H9 (cell line): ENCODE results near the gene EEF1AKMT2. TPM values are rescaled to one million over a fixed set of nuclear protein-coding genes. Genes with fewer than 3 reads are reported as not detected.

Source experiments
- DNase-seq: peaks from one replicate; pipeline ENCODE4 v3.0.0-alpha.2; 2017
- H2AFZ ChIP-seq: one replicate; pipeline ENCODE4 v1.6.1; 2013; ENCODE audit warnings: mild to moderate bottlenecking, low read length, control low read depth, moderate library complexity
- H2AK5ac ChIP-seq: 2 replicates; pipeline ENCODE4 v1.6.1; 2013; ENCODE audit warnings: low read length, control low read depth, mixed read lengths; ENCODE audit not compliant: insufficient read length
- H2BK120ac ChIP-seq: one replicate; pipeline ENCODE4 v1.6.1; 2013; ENCODE audit warnings: low read depth, mild to moderate bottlenecking, low read length, control low read depth, inconsistent platforms; ENCODE audit not compliant: poor library complexity, severe bottlenecking
- H2BK12ac ChIP-seq: 2 replicates; pipeline ENCODE4 v1.6.1; 2013; ENCODE audit warnings: low read length, control low read depth, mixed read lengths, low read depth; ENCODE audit not compliant: insufficient read length
- H2BK15ac ChIP-seq: 2 replicates; pipeline ENCODE4 v1.6.1; 2013; ENCODE audit warnings: low read depth, low read length, control low read depth
- H2BK20ac ChIP-seq: one replicate; pipeline ENCODE4 v1.6.1; 2013; ENCODE audit warnings: low read depth, mild to moderate bottlenecking, low read length, control low read depth, inconsistent platforms; ENCODE audit not compliant: poor library complexity, severe bottlenecking
- H2BK5ac ChIP-seq: 2 replicates; pipeline ENCODE4 v1.6.1; 2013; ENCODE audit warnings: low read length, control low read depth, mixed read lengths; ENCODE audit not compliant: insufficient read length
- H3K14ac ChIP-seq: 2 replicates; pipeline ENCODE4 v1.6.1; 2013; ENCODE audit warnings: low read length, control low read depth; ENCODE audit not compliant: insufficient read depth
- H3K18ac ChIP-seq: 2 replicates; pipeline ENCODE4 v1.6.1; 2013; ENCODE audit warnings: low read depth, mild to moderate bottlenecking, mixed read lengths, low read length, control low read depth; ENCODE audit not compliant: insufficient read length
- H3K23ac ChIP-seq: 2 replicates; pipeline ENCODE4 v1.6.1; 2013; ENCODE audit warnings: low read length, control low read depth, mixed read lengths, low read depth; ENCODE audit not compliant: insufficient read length
- H3K23me2 ChIP-seq: 2 replicates; pipeline ENCODE4 v1.6.1; 2013; ENCODE audit warnings: low read depth, mild to moderate bottlenecking, mixed read lengths, low read length, control low read depth; ENCODE audit not compliant: insufficient read length, poor library complexity, severe bottlenecking
- H3K27ac ChIP-seq: 2 replicates; pipeline ENCODE4 v1.5.1; 2013; ENCODE audit warnings: low read length, control low read depth, mixed read lengths, low read depth; ENCODE audit not compliant: insufficient read length
- H3K27me3 ChIP-seq: 2 replicates; pipeline ENCODE4 v1.6.1; 2013; ENCODE audit warnings: low read length, control low read depth, inconsistent platforms; ENCODE audit not compliant: insufficient read depth
- H3K4ac ChIP-seq: 2 replicates; pipeline ENCODE4 v1.6.1; 2013; ENCODE audit warnings: low read depth, mild to moderate bottlenecking, control low read depth, inconsistent platforms, low read length, moderate library complexity
- H3K4me1 ChIP-seq: 2 replicates; pipeline ENCODE4 v1.6.1; 2013; ENCODE audit warnings: low read length, control low read depth, inconsistent platforms; ENCODE audit not compliant: insufficient read depth
- H3K4me2 ChIP-seq: 2 replicates; pipeline ENCODE4 v1.6.1; 2013; ENCODE audit warnings: low read length, control low read depth, mixed read lengths; ENCODE audit not compliant: insufficient read length, insufficient read depth
- H3K56ac ChIP-seq: 2 replicates; pipeline ENCODE4 v1.6.1; 2013; ENCODE audit warnings: low read depth, mild to moderate bottlenecking, mixed read lengths, low read length, control low read depth; ENCODE audit not compliant: insufficient read length
- H3K79me1 ChIP-seq: 2 replicates; pipeline ENCODE4 v1.6.1; 2013; ENCODE audit warnings: low read depth, mild to moderate bottlenecking, moderate library complexity, low read length, control low read depth, inconsistent platforms; ENCODE audit not compliant: insufficient read depth, poor library complexity, severe bottlenecking
- H3K79me2 ChIP-seq: 2 replicates; pipeline ENCODE4 v1.6.1; 2013; ENCODE audit warnings: low read length, control low read depth, inconsistent platforms; ENCODE audit not compliant: insufficient read depth
- H3K9ac ChIP-seq: 2 replicates; pipeline ENCODE4 v1.6.1; 2013; ENCODE audit warnings: low read length, control low read depth, mixed read lengths; ENCODE audit not compliant: insufficient read length; ENCODE audit errors: extremely low read depth
- H3K9me3 ChIP-seq: one replicate; pipeline ENCODE4 v1.6.1; 2013; ENCODE audit warnings: low read depth, low read length, inconsistent platforms; ENCODE audit not compliant: control insufficient read depth
- H3T11ph ChIP-seq: one replicate; pipeline ENCODE4 v1.6.1; 2013; ENCODE audit warnings: mild to moderate bottlenecking, low read length, control low read depth, inconsistent platforms
- H4K20me1 ChIP-seq: one replicate; pipeline ENCODE4 v1.6.1; 2013; ENCODE audit not compliant: control insufficient read depth, insufficient read length, insufficient read depth
- H4K5ac ChIP-seq: 2 replicates; pipeline ENCODE4 v1.6.1; 2013; ENCODE audit warnings: low read depth, mild to moderate bottlenecking, mixed read lengths, low read length, control low read depth; ENCODE audit not compliant: insufficient read length
- H4K8ac ChIP-seq: replicated peaks from 2 replicates; pipeline ENCODE4 v1.6.1; 2013; ENCODE audit warnings: low read length, control low read depth, mixed read lengths, low read depth; ENCODE audit not compliant: insufficient read length
- H4K91ac ChIP-seq: 2 replicates; pipeline ENCODE4 v1.6.1; 2013; ENCODE audit warnings: low read depth, mild to moderate bottlenecking, moderate library complexity, mixed read lengths, low read length, control low read depth; ENCODE audit not compliant: insufficient read length
- H3K27ac Mint-ChIP-seq, 3 experiments: 2 replicates in 2 of 3; 3 replicates in 1 of 3; pipeline ENCODE4 v1.8.0; 2020 to 2021; ENCODE audit warnings: mixed read lengths in 3 of 3, mild to moderate bottlenecking in 1 of 3, moderate library complexity in 1 of 3
- H3K27me3 Mint-ChIP-seq: 2 replicates; pipeline ENCODE4 v1.8.0; 2021; ENCODE audit warnings: low read depth, mild to moderate bottlenecking, moderate library complexity, mixed read lengths
- H3K36me3 Mint-ChIP-seq, 3 experiments: 2 replicates in 2 of 3; 3 replicates in 1 of 3; pipeline ENCODE4 v1.8.0; 2020 to 2021; ENCODE audit warnings: low read depth in 3 of 3, mixed read lengths in 3 of 3; ENCODE audit not compliant: insufficient read depth in 1 of 3
- H3K4me1 Mint-ChIP-seq, 2 experiments: 2 replicates each; pipeline ENCODE4 v1.8.0; 2020; ENCODE audit warnings: mixed read lengths in 2 of 2
- H3K4me3 Mint-ChIP-seq, 2 experiments: 2 replicates in 1 of 2; 3 replicates in 1 of 2; pipeline ENCODE4 v1.8.0; 2020 to 2021; ENCODE audit warnings: mild to moderate bottlenecking in 2 of 2, mixed read lengths in 2 of 2, moderate library complexity in 1 of 2
- H3K9me3 Mint-ChIP-seq, 2 experiments: 2 replicates in 1 of 2; 3 replicates in 1 of 2; pipeline ENCODE4 v1.8.0; 2020; ENCODE audit warnings: mild to moderate bottlenecking in 2 of 2, mixed read lengths in 2 of 2, moderate library complexity in 1 of 2
- CTCF ChIP-seq: fragments of 200-600 bp; sonication (generic); conservative IDR thresholded peaks from 3 replicates; pipeline ENCODE4 v1.8.0; 2021; ENCODE audit warnings: antibody characterized with exemption, mild to moderate bottlenecking
- WGBS: extraction: QIAGEN DNeasy Blood & Tissue Kit; methylation state at CpG from one replicate; pipeline ENCODE4 v1.1.7; 2013; ENCODE audit warnings: missing lambda C conversion rate, low lambda C conversion rate, mixed read lengths; ENCODE audit not compliant: insufficient read length; ENCODE audit errors: extremely low coverage; 5-methylcytosine and 5-hydroxymethylcytosine counted together
- total RNA-seq: library from RNA; stranded (reverse); gene quantifications from 2 replicates; pipeline ENCODE4 v1.2.1, GENCODE V29; 2021

EEF1AKMT2 gene
- total RNA-seq, 1 experiment from 2014 or later, result 19.0 TPM

- WGBS, result no CpG with 5 or more reads among the region's 1 CpG
- Histone ChIP-seq H3K9me3 (no peaks in the 10 kb centered on the region), H4K5ac (no peak overlapping the region), H4K8ac (no peak overlapping the region), H3K9ac (no peak overlapping the region), H3K18ac (no peak overlapping the region), H3K27me3 (no peaks in the 10 kb centered on the region), H2BK12ac (no peak overlapping the region), H2BK20ac (no peak overlapping the region), H3K23me2 (peaks cover 7% of the 10 kb centered on the region), H2BK120ac (no peak overlapping the region), H3K14ac (no peak overlapping the region), H3T11ph (no peak overlapping the region), H2BK5ac (no peak overlapping the region), H3K79me2 (peaks cover 7% of the 10 kb centered on the region; the same call in 1 of the 2 replicates), H3K23ac (no peak overlapping the region), H3K79me1 (no peaks in the 10 kb centered on the region), H3K4me2 (no peak overlapping the region), H3K4me1 (no peaks in the 10 kb centered on the region; the same call in 1 of the 2 replicates), H3K4ac (no peak overlapping the region), H4K20me1 (no peaks in the 10 kb centered on the region), H2AFZ (no peak overlapping the region), H2BK15ac (no peak overlapping the region), H4K91ac (no peak overlapping the region), H3K56ac (no peak overlapping the region), H2AK5ac (no peak overlapping the region), H3K27ac (no peak overlapping the region)
- TF ChIP-seq CTCF, result no peak
- Mint-ChIP-seq H3K27ac (no peak overlapping the region), H3K4me1 (peaks cover 20 to 21% of the 10 kb centered on the region in 2 experiments), H3K9me3 (no peaks in the 10 kb centered on the region), H3K36me3 (no peaks in the 10 kb centered on the region), H3K27me3 (peaks cover 4% of the 10 kb centered on the region), H3K4me3 (no peak overlapping the region)
- DNase-seq, result no peak
These were observed 6.7 kb upstream of the EEF1AKMT2 start for GRCh38 chr10:124798364-124798763.
